GM12878 (cell line): ENCODE results near the gene S100A9. TPM values are rescaled to one million over a fixed set of nuclear protein-coding genes. Genes with fewer than 3 reads are reported as not detected.
A peak's percentile ranks its signal among the peaks of the same experiment; 100 is the strongest.

ENCODE experiments used
- ATAC-seq: fragments of 200-7000 bp; cut with Tn5 transposase; 3 replicates; pipeline ENCODE4 v1.9.1; 2020; ENCODE audit warnings: mild to moderate bottlenecking, moderate library complexity
- BruUV-seq: library from RNA; stranded (reverse); fragments of 400-500 nt; replicated peaks from 2 replicates; lab custom pipeline; 2021; lab: Mats Ljungman, UMichigan
- CTCF ChIA-PET: fragments of 300-600 bp; sonication (Branson Sonifier 250); formaldehyde crosslinking; extraction: SDS; loops from one replicate; lab custom pipeline; 2021; ENCODE audit warnings: inconsistent platforms; lab: Yijun Ruan, JAX
- POLR2A ChIA-PET: fragments of 350-600 bp; formaldehyde crosslinking; extraction: SDS; loops from one replicate; lab custom pipeline; 2021; ENCODE audit warnings: inconsistent platforms; lab: Charles Lee
- RAD21 ChIA-PET: fragments of 300-600 bp; sonication (Branson Sonifier 250); formaldehyde crosslinking; loops from one replicate; lab custom pipeline; 2023; ENCODE audit warnings: antibody characterized with exemption; ENCODE audit not compliant: unreplicated experiment; lab: Charles Lee
- SMC1A ChIA-PET: fragments of 300-600 bp; sonication (Branson Sonifier 250); formaldehyde crosslinking; loops from one replicate; lab custom pipeline; 2023; ENCODE audit not compliant: unreplicated experiment, uncharacterized antibody; lab: Charles Lee
- DNase-seq: peaks from one replicate; pipeline ENCODE4 v3.0.0-alpha.2; 2011; ENCODE audit warnings: low read depth, low spot score
- FAIRE-seq: peaks from 3 replicates; lab custom pipeline; 2011; peaks lifted over from hg19 to GRCh38; lab: Jason Lieb, UNC
- H2AFZ ChIP-seq: 2 replicates; pipeline ENCODE4 v1.6.0; 2011; ENCODE audit warnings: low read depth, low read length, control low read depth; ENCODE audit not compliant: control insufficient read depth
- H3K27ac ChIP-seq: 2 replicates; pipeline ENCODE4 v1.5.1; 2011; ENCODE audit warnings: control low read depth; ENCODE audit not compliant: control insufficient read depth, insufficient read depth
- H3K27me3 ChIP-seq, 2 experiments: replicated peaks in 1 of 2; 2 replicates each; pipeline versions ENCODE4 v1.6.0 to v1.6.1; 2011; ENCODE audit warnings: low read length in 1 of 2; ENCODE audit not compliant: control insufficient read depth in 2 of 2, insufficient read depth in 2 of 2
- H3K36me3 ChIP-seq, 2 experiments: 2 replicates each; pipeline ENCODE4 v1.5.1; 2011; ENCODE audit warnings: low read length in 1 of 2; ENCODE audit not compliant: control insufficient read depth in 2 of 2, insufficient read depth in 2 of 2
- H3K4me1 ChIP-seq: 2 replicates; pipeline ENCODE4 v1.6.1; 2011; ENCODE audit warnings: mild to moderate bottlenecking, low read length, moderate library complexity, mixed read lengths; ENCODE audit not compliant: control insufficient read depth, insufficient read depth
- H3K4me2 ChIP-seq: 2 replicates; pipeline ENCODE4 v1.6.0; 2011; ENCODE audit warnings: control low read depth; ENCODE audit not compliant: control insufficient read depth, insufficient read depth
- H3K4me3 ChIP-seq: fragments of 200-600 bp; sonication (generic); 2 replicates; pipeline ENCODE4 v1.5.1; 2016
- H3K79me2 ChIP-seq: 2 replicates; pipeline ENCODE4 v1.6.0; 2011; ENCODE audit warnings: low read length; ENCODE audit not compliant: control insufficient read depth, insufficient read depth
- H3K9ac ChIP-seq: 2 replicates; pipeline ENCODE4 v1.8.0; 2011; ENCODE audit warnings: low read length, control low read depth, mixed read lengths; ENCODE audit not compliant: control insufficient read depth, insufficient read depth
- H3K9me3 ChIP-seq: replicated peaks from 3 replicates; pipeline ENCODE4 v1.5.1; 2011; ENCODE audit warnings: mild to moderate bottlenecking, low read length; ENCODE audit not compliant: control insufficient read depth, insufficient read depth
- H4K20me1 ChIP-seq: 2 replicates; pipeline ENCODE4 v1.6.0; 2011; ENCODE audit not compliant: control insufficient read depth, insufficient read depth
- HDAC2 ChIP-seq: fragments of 200-600 bp; sonication (generic); IDR thresholded peaks from 2 replicates; pipeline ENCODE4 v1.6.1; 2017
- NRF1 ChIP-seq: conservative IDR thresholded peaks from 2 replicates; pipeline ENCODE4 v1.6.1; 2011; ENCODE audit warnings: mild to moderate bottlenecking, low read depth, low read length, improper control_type of control experiment
- SMC3 ChIP-seq: IDR thresholded peaks from 2 replicates; pipeline ENCODE4 v1.6.1; 2011; ENCODE audit warnings: low read length, improper control_type of control experiment, borderline replicate concordance
- TAF1 ChIP-seq: IDR thresholded peaks from 2 replicates; pipeline ENCODE4 v1.6.1; 2011; ENCODE audit warnings: mild to moderate bottlenecking, low read depth, low read length, borderline replicate concordance
- TBL1XR1 ChIP-seq: IDR thresholded peaks from 2 replicates; pipeline ENCODE4 v1.6.1; 2012; ENCODE audit warnings: low read depth, low read length, improper control_type of control experiment
- ZNF207 ChIP-seq: fragments of 450-650 bp; IDR thresholded peaks from 2 replicates; pipeline ENCODE4 v1.6.1; 2014; ENCODE audit warnings: antibody characterized with exemption, mild to moderate bottlenecking, borderline replicate concordance
- ZNF274 ChIP-seq: IDR thresholded peaks from one replicate; pipeline ENCODE4 v1.8.0; 2011; ENCODE audit not compliant: insufficient read length, insufficient read depth
- WGBS: methylation state at CpG from one replicate; pipeline ENCODE4 v1.1.6; 2016; ENCODE audit warnings: low lambda C conversion rate; ENCODE audit not compliant: insufficient replicate concordance, insufficient coverage; ENCODE audit errors: missing lambda C conversion rate; 5-methylcytosine and 5-hydroxymethylcytosine counted together
- in situ Hi-C: fragments of 300-500 bp; cut with MboI; formaldehyde crosslinking; loops from 9 replicates; pipeline ENCODE4 v1.14.3; 2018; ENCODE audit warnings: mixed read lengths
- intact Hi-C: fragments of 100-400 bp; cut with micrococcal nuclease; formaldehyde crosslinking; loops from one replicate; pipeline ENCODE4 v1.14.2; 2022; ENCODE audit not compliant: unreplicated experiment
- polyA plus RNA-seq, 11 experiments: library from polyadenylated mRNA; depleted of rRNA in 4 of 11; unstranded in 6 of 11; stranded (reverse) in 5 of 11; fragments of >200 nt; fragmentation: Nextera tagmentation in 4 of 11; fragmentation: Illumina TruSeq in 1 of 11; extraction: Ambion mirVana in 4 of 11; extraction: Trizol in 1 of 11; gene quantifications; 1 replicate in 1 of 11; 2 replicates in 10 of 11; pipeline versions ENCODE4 v1.2.1 to v1.2.3, GENCODE V29; 2011 to 2016; ENCODE audit warnings: inconsistent platforms in 2 of 11, missing spikeins in 2 of 11, low read depth in 1 of 11
- total RNA-seq, 4 experiments: library from RNA; depleted of rRNA in 3 of 4; stranded (reverse); fragments of >200 nt in 3 of 4; fragmentation: Illumina TruSeq in 1 of 4; extraction: Trizol in 1 of 4; gene quantifications; 2 replicates each; pipeline versions ENCODE4 v1.2.1 to v1.2.3, GENCODE V29; 2013 to 2021
- TF ChIP-seq, protein P1 (sequence below): fragments of 450-650 bp; IDR thresholded peaks from 2 replicates; pipeline ENCODE4 v1.6.1; 2018; ENCODE audit warnings: mild to moderate bottlenecking, low read depth, moderate library complexity; ENCODE audit not compliant: partially characterized antibody
- TF ChIP-seq, protein P2 (sequence below): IDR thresholded peaks from 2 replicates; pipeline ENCODE4 v1.6.1; 2011; ENCODE audit warnings: borderline replicate concordance, low read depth, mild to moderate bottlenecking, moderate library complexity, low read length; ENCODE audit not compliant: insufficient read depth, poor library complexity, severe bottlenecking
- TF ChIP-seq, protein P3 (sequence below): fragments of 450-650 bp; IDR thresholded peaks from 2 replicates; pipeline ENCODE4 v1.6.1; 2016; ENCODE audit warnings: mild to moderate bottlenecking

The S100A9 gene
- total and polyA plus RNA-seq, 10 of the 15 experiments (the other 5 are each of a cell fraction or from before 2014, with no cell fraction given): 0.22 to 1.7 (median 0.49) TPM; not detected in 3

DNA sequence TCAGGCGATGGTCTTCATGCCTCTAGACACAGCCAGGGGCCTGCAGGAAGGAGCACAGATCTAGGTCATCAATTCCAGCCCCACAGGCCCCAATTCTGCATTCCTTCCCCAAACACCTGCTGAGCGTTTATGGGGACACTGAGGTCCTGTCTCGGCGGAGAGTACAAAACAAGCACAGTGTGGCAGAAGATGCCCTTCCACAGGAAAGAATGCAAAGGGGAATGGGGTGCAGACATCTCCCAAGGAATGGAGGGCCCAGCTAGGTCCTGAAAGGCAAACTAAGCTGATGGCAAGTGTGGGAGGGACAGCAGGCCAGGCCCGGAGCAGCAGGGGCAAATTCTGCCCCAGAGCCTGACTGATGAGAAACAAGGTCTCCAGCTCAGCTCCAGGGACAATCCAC lies 36.7 kb downstream of the S100A9 start:
- Histone ChIP-seq H4K20me1 (no peaks in the 10 kb centered on the region), H3K36me3 (no peaks in the 10 kb centered on the region), H3K4me1 (no peaks in the 10 kb centered on the region), H3K9me3 (no peaks in the 10 kb centered on the region), H3K9ac (no peak overlapping the region), H3K27me3 (peaks cover 2 to 3% of the 10 kb centered on the region in 2 experiments; a peak in 3 of 4 replicates), H3K27ac (no peak overlapping the region), H2AFZ (no peak overlapping the region), H3K79me2 (no peaks in the 10 kb centered on the region), H3K4me2 (no peak overlapping the region), H3K4me3 (no peak overlapping the region)
- RAD21 ChIA-PET: no interaction called here
- DNase-seq: no peak
- SMC1A ChIA-PET: no interaction called here
- FAIRE-seq: no peak
- POLR2A ChIA-PET: no interaction called here
- no TSS peak for BruUV-seq
- 35% methylated on average over 5 of the region's 5 CpGs for WGBS
- no peak for ATAC-seq
- intact Hi-C loops (no loop called here), in situ Hi-C loops (no loop called here)
- CTCF ChIA-PET: no interaction called here
- no peak for TF ChIP-seq SMC3
- TF ChIP-seq TAF1: no peak
- no peak for TF ChIP-seq TBL1XR1
- TF ChIP-seq ZNF274: no peak
- no peak for TF ChIP-seq HDAC2
- TF ChIP-seq ZNF207: no peak

DNA sequence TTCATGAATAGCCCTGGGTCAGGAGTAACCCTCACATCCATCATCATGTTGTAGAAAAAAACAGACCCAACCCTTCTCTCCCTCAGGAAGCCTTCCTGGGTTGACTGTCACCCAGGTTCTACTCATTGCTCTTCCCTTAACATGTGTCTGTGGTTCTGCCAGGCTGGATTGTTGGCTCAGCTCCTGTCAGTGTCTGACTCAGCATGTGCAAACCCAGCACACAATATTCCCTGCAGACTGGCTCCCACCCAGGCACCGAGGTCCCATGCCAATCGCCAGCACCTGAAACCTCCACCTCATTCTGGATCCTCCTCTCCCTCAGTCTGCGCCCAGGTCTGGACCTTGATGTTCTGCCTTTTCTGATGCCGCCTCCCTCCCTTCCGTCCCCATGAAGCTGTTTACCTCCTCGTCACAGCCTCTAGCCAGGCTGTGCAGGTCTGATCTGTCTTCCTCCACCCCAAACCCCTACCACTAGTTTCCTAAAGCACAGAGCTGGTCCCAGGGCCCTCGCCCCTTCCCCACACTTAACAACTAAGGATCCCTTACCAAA lies 37.6 kb downstream of the S100A9 start:
- FAIRE-seq: no peak

More for the DNA sequence above, 37.6 kb downstream of the S100A9 start:
- WGBS: 11% methylated on average over 6 of the region's 7 CpGs
- Histone ChIP-seq H3K4me2 (no peak overlapping the region), H3K4me1 (no peaks in the 10 kb centered on the region), H3K27ac (no peak overlapping the region), H2AFZ (no peak overlapping the region), H3K9ac (no peak overlapping the region), H3K36me3 (no peaks in the 10 kb centered on the region), H3K9me3 (no peaks in the 10 kb centered on the region), H3K27me3 (peaks cover 2 to 3% of the 10 kb centered on the region in 2 experiments; a peak in 3 of 4 replicates), H3K4me3 (no peak overlapping the region), H3K79me2 (no peaks in the 10 kb centered on the region), H4K20me1 (no peaks in the 10 kb centered on the region)
- ChIA-PET SMC1A (no interaction called here), POLR2A (no interaction called here), RAD21 (no interaction called here), CTCF (interaction anchor here (1.0 kb wide), 1 partner anchor 10 kb away, joined by 5 read pairs; no protein-coding TSS in a partner anchor)
- in situ Hi-C loops (no loop called here), intact Hi-C loops (no loop called here)
- ATAC-seq (no peak), DNase-seq (no peak)
- BruUV-seq: no TSS peak
- TF ChIP-seq, protein P1, sequence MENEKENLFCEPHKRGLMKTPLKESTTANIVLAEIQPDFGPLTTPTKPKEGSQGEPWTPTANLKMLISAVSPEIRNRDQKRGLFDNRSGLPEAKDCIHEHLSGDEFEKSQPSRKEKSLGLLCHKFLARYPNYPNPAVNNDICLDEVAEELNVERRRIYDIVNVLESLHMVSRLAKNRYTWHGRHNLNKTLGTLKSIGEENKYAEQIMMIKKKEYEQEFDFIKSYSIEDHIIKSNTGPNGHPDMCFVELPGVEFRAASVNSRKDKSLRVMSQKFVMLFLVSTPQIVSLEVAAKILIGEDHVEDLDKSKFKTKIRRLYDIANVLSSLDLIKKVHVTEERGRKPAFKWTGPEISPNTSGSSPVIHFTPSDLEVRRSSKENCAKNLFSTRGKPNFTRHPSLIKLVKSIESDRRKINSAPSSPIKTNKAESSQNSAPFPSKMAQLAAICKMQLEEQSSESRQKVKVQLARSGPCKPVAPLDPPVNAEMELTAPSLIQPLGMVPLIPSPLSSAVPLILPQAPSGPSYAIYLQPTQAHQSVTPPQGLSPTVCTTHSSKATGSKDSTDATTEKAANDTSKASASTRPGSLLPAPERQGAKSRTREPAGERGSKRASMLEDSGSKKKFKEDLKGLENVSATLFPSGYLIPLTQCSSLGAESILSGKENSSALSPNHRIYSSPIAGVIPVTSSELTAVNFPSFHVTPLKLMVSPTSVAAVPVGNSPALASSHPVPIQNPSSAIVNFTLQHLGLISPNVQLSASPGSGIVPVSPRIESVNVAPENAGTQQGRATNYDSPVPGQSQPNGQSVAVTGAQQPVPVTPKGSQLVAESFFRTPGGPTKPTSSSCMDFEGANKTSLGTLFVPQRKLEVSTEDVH: no peak
- no peak for TF ChIP-seq NRF1
- TF ChIP-seq, protein P2, sequence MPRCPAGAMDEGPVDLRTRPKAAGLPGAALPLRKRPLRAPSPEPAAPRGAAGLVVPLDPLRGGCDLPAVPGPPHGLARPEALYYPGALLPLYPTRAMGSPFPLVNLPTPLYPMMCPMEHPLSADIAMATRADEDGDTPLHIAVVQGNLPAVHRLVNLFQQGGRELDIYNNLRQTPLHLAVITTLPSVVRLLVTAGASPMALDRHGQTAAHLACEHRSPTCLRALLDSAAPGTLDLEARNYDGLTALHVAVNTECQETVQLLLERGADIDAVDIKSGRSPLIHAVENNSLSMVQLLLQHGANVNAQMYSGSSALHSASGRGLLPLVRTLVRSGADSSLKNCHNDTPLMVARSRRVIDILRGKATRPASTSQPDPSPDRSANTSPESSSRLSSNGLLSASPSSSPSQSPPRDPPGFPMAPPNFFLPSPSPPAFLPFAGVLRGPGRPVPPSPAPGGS: peak; percentile 72
- TF ChIP-seq, protein P3, sequence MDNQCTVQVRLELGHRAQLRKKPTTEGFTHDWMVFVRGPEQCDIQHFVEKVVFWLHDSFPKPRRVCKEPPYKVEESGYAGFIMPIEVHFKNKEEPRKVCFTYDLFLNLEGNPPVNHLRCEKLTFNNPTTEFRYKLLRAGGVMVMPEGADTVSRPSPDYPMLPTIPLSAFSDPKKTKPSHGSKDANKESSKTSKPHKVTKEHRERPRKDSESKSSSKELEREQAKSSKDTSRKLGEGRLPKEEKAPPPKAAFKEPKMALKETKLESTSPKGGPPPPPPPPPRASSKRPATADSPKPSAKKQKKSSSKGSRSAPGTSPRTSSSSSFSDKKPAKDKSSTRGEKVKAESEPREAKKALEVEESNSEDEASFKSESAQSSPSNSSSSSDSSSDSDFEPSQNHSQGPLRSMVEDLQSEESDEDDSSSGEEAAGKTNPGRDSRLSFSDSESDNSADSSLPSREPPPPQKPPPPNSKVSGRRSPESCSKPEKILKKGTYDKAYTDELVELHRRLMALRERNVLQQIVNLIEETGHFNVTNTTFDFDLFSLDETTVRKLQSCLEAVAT: no peak
